ENCODE data around the gene LRRFIP2.
"Not testable (repeated sequence)": the region's sequence is repeated elsewhere in the genome, so short reads cannot be mapped to it uniquely, and the experiment has no call there.

LRRFIP2 gene

GRCh38 chr3:37127340-37127739, 47.0 kb downstream of the LRRFIP2 start:
- Histone ChIP-seq H3K9ac (ENCODE audit: low read length) (no peak overlapping the region), H3K27ac (ENCODE audit: low read depth, low read length) (no peak overlapping the region), H3K4me3 (ENCODE audit: low read depth in 1 of 2, low read length in 2 of 2) (no peak overlapping the region), H3K4me1 (ENCODE audit: insufficient read depth, low read length) (peaks cover 7% of the 10 kb centered on the region), H3K36me3 (ENCODE audit: insufficient read depth, low read length) (no peaks in the 10 kb centered on the region), H3K9me3 (ENCODE audit: low read length) (no peaks in the 10 kb centered on the region), H3K27me3 (ENCODE audit: control insufficient read depth in 1 of 2, insufficient read depth in 2 of 2, low read length in 2 of 2) (no peaks in the 10 kb centered on the region)

- no peaks in the 10 kb centered on the region for H3K27me3 ChIP-seq (ENCODE audit: control insufficient read depth in 1 of 2, insufficient read depth in 2 of 2, low read length in 2 of 2)
- no peaks in the 10 kb centered on the region for H3K36me3 ChIP-seq (ENCODE audit: insufficient read depth, low read length)
- H3K27ac ChIP-seq (ENCODE audit: low read depth, low read length) = no peak overlapping the region
- no peaks in the 10 kb centered on the region for H3K9me3 ChIP-seq (ENCODE audit: low read length)
- no peak overlapping the region for H3K4me3 ChIP-seq (ENCODE audit: low read depth in 1 of 2, low read length in 2 of 2)
- H3K4me1 ChIP-seq (ENCODE audit: insufficient read depth, low read length) = peaks cover 7% of the 10 kb centered on the region
- H3K9ac ChIP-seq (ENCODE audit: low read length) = no peak overlapping the region
These were observed 47.5 kb downstream of the LRRFIP2 start for GRCh38 chr3:37126856-37127255.

DNA sequence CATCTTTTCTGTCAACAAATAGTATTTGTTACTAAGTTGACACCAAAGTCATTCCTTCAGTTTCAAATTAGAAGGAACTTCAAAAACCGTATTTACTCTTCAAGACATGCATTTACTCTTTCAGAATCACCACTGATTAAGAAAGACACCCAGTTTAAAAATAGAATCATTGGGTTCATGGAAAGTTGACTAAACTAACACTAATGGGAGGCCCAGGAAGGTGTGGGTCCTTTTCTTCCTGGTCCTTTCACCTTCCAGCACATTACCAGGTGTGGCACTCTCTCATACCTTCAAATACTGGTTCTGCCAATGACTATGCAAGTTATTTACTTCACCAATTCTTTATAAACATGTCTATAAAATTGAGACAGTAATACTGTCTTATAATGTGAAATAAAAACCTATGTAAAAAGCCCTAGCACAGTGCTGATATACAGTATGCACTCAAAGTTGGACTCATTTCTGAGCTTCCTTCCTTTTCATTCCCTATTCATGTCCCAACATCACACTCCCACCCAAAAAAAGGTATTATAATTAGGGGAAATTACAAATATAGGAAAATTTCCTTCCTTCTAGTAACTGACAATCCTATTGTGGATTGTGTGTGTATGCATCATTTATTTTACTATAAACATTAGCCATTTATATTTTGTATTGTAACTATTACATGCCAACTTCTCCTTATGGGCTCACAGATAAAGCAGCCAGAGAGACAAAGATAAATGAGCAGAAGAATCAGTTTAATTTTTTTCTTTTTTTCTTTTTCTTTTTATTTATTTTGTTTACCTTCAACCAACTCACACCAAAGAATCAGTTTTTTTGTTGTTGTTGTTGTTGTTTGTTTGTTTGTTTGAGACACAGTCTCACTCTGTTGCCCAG, 48.9 kb downstream of the LRRFIP2 start:
- Histone ChIP-seq H3K9ac (ENCODE audit: low read length) (no peak overlapping the region), H3K27me3 (ENCODE audit: control insufficient read depth in 1 of 2, insufficient read depth in 2 of 2, low read length in 2 of 2) (no peaks in the 10 kb centered on the region), H3K4me1 (ENCODE audit: insufficient read depth, low read length) (peaks cover 11% of the 10 kb centered on the region), H3K9me3 (ENCODE audit: low read length) (no peaks in the 10 kb centered on the region), H3K27ac (ENCODE audit: low read depth, low read length) (no peak overlapping the region), H3K4me3 (ENCODE audit: low read depth in 1 of 2, low read length in 2 of 2) (no peak overlapping the region), H3K36me3 (ENCODE audit: insufficient read depth, low read length) (no peaks in the 10 kb centered on the region)

DNA sequence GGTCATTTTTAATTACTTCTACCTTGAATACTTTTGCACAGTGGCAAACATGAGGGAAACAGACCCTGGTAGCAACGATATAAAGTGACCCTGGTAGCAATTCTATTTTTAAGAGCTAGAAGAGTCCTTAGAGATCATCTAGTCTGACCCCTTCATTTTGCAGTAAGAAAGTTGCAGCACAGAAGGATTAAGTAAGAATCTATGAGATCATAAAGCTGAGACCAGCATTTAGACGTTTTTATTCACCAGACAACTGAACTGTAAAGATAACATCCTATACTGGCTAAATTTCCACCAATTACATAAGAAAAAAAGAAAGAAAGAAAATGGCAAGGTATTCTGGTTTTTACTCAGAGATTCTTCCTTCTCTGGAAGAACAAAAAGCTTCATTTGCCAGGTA, 49.9 kb downstream of the LRRFIP2 start:
- no peaks in the 10 kb centered on the region for H3K9me3 ChIP-seq (ENCODE audit: low read length)
- no peak overlapping the region for H3K4me3 ChIP-seq (ENCODE audit: low read depth in 1 of 2, low read length in 2 of 2)
- H3K9ac ChIP-seq (ENCODE audit: low read length) = no peak overlapping the region
- no peak overlapping the region for H3K27ac ChIP-seq (ENCODE audit: low read depth, low read length)
- no peaks in the 10 kb centered on the region for H3K27me3 ChIP-seq (ENCODE audit: control insufficient read depth in 1 of 2, insufficient read depth in 2 of 2, low read length in 2 of 2)
- no peaks in the 10 kb centered on the region for H3K36me3 ChIP-seq (ENCODE audit: insufficient read depth, low read length)
- peaks cover 11% of the 10 kb centered on the region for H3K4me1 ChIP-seq (ENCODE audit: insufficient read depth, low read length)

DNA sequence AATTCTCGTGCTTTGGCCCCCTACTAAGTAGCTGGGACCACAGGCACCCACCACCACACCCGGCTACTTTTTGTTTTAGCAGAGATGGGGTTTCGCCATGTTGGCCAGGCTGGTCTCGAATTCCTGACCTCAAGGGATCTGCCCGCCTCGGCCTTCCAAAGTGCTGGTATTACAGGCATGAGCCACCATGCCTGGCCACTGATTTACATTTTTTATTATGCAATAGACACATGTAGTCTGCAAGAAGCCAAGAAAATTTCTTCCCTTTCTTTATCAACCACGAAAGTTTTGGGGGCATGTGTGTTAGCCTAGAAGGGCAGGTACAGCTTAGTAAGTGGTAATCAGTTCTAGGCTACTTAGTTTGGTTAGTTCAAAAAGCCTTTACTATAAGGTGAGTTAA, 51.1 kb downstream of the LRRFIP2 start:
- no peaks in the 10 kb centered on the region for H3K9me3 ChIP-seq (ENCODE audit: low read length)
- no peak overlapping the region for H3K9ac ChIP-seq (ENCODE audit: low read length)
- H3K4me3 ChIP-seq (ENCODE audit: low read depth in 1 of 2, low read length in 2 of 2) = no peak overlapping the region
- H3K4me1 ChIP-seq (ENCODE audit: insufficient read depth, low read length) = peaks cover 11% of the 10 kb centered on the region
- no peaks in the 10 kb centered on the region for H3K27me3 ChIP-seq (ENCODE audit: control insufficient read depth in 1 of 2, insufficient read depth in 2 of 2, low read length in 2 of 2)
- no peak overlapping the region for H3K27ac ChIP-seq (ENCODE audit: low read depth, low read length)
- H3K36me3 ChIP-seq (ENCODE audit: insufficient read depth, low read length) = no peaks in the 10 kb centered on the region

GRCh38 chr3:37122069-37122468, 52.3 kb downstream of the LRRFIP2 start:
- H3K4me3 ChIP-seq (ENCODE audit: low read depth in 1 of 2, low read length in 2 of 2); H3K27me3 ChIP-seq (ENCODE audit: control insufficient read depth in 1 of 2, insufficient read depth in 2 of 2, low read length in 2 of 2); H3K9ac ChIP-seq (ENCODE audit: low read length); H3K36me3 ChIP-seq (ENCODE audit: insufficient read depth, low read length); H3K27ac ChIP-seq (ENCODE audit: low read depth, low read length); H3K9me3 ChIP-seq (ENCODE audit: low read length): not testable (repeated sequence)
- peaks cover 11% of the 10 kb centered on the region for H3K4me1 ChIP-seq (ENCODE audit: insufficient read depth, low read length)

- no peaks in the 10 kb centered on the region for H3K27me3 ChIP-seq (ENCODE audit: control insufficient read depth in 1 of 2, insufficient read depth in 2 of 2, low read length in 2 of 2)
- no peaks in the 10 kb centered on the region for H3K36me3 ChIP-seq (ENCODE audit: insufficient read depth, low read length)
- no peak overlapping the region for H3K27ac ChIP-seq (ENCODE audit: low read depth, low read length)
These were observed 56.2 kb downstream of the LRRFIP2 start for GRCh38 chr3:37118163-37118562.

GRCh38 chr3:37117548-37117947, 56.8 kb downstream of the LRRFIP2 start:
- no peaks in the 10 kb centered on the region for H3K9me3 ChIP-seq (ENCODE audit: low read length)
- no peaks in the 10 kb centered on the region for H3K27me3 ChIP-seq (ENCODE audit: control insufficient read depth in 1 of 2, insufficient read depth in 2 of 2, low read length in 2 of 2)
- no peak overlapping the region for H3K4me3 ChIP-seq (ENCODE audit: low read depth in 1 of 2, low read length in 2 of 2)
- no peaks in the 10 kb centered on the region for H3K36me3 ChIP-seq (ENCODE audit: insufficient read depth, low read length)
- peaks cover 12% of the 10 kb centered on the region for H3K4me1 ChIP-seq (ENCODE audit: insufficient read depth, low read length)
- no peak overlapping the region for H3K27ac ChIP-seq (ENCODE audit: low read depth, low read length)
- no peak overlapping the region for H3K9ac ChIP-seq (ENCODE audit: low read length)

More at GRCh38 chr3:37118163-37118562, 56.2 kb downstream of the LRRFIP2 start:
- peaks cover 12% of the 10 kb centered on the region for H3K4me1 ChIP-seq (ENCODE audit: insufficient read depth, low read length)
- H3K9me3 ChIP-seq (ENCODE audit: low read length) = no peaks in the 10 kb centered on the region
- no peak overlapping the region for H3K9ac ChIP-seq (ENCODE audit: low read length)
- H3K4me3 ChIP-seq (ENCODE audit: low read depth in 1 of 2, low read length in 2 of 2) = no peak overlapping the region

- no peak overlapping the region for H3K27ac ChIP-seq (ENCODE audit: low read depth, low read length)
These were observed 57.4 kb downstream of the LRRFIP2 start for GRCh38 chr3:37116998-37117397.

GRCh38 chr3:37115446-37115845, 58.9 kb downstream of the LRRFIP2 start:
- H3K9me3 ChIP-seq (ENCODE audit: low read length) = no peaks in the 10 kb centered on the region
- no peak overlapping the region for H3K4me3 ChIP-seq (ENCODE audit: low read depth in 1 of 2, low read length in 2 of 2)
- no peaks in the 10 kb centered on the region for H3K27me3 ChIP-seq (ENCODE audit: control insufficient read depth in 1 of 2, insufficient read depth in 2 of 2, low read length in 2 of 2)
- no peak overlapping the region for H3K9ac ChIP-seq (ENCODE audit: low read length)
- H3K27ac ChIP-seq (ENCODE audit: low read depth, low read length) = no peak overlapping the region
- peaks cover 19% of the 10 kb centered on the region for H3K4me1 ChIP-seq (ENCODE audit: insufficient read depth, low read length)
- no peaks in the 10 kb centered on the region for H3K36me3 ChIP-seq (ENCODE audit: insufficient read depth, low read length)

More at GRCh38 chr3:37116998-37117397, 57.4 kb downstream of the LRRFIP2 start:
- Histone ChIP-seq H3K9me3 (ENCODE audit: low read length) (no peaks in the 10 kb centered on the region), H3K4me1 (ENCODE audit: insufficient read depth, low read length) (peaks cover 12% of the 10 kb centered on the region), H3K4me3 (ENCODE audit: low read depth in 1 of 2, low read length in 2 of 2) (no peak overlapping the region), H3K9ac (ENCODE audit: low read length) (no peak overlapping the region), H3K27me3 (ENCODE audit: control insufficient read depth in 1 of 2, insufficient read depth in 2 of 2, low read length in 2 of 2) (no peaks in the 10 kb centered on the region), H3K36me3 (ENCODE audit: insufficient read depth, low read length) (no peaks in the 10 kb centered on the region)

DNA sequence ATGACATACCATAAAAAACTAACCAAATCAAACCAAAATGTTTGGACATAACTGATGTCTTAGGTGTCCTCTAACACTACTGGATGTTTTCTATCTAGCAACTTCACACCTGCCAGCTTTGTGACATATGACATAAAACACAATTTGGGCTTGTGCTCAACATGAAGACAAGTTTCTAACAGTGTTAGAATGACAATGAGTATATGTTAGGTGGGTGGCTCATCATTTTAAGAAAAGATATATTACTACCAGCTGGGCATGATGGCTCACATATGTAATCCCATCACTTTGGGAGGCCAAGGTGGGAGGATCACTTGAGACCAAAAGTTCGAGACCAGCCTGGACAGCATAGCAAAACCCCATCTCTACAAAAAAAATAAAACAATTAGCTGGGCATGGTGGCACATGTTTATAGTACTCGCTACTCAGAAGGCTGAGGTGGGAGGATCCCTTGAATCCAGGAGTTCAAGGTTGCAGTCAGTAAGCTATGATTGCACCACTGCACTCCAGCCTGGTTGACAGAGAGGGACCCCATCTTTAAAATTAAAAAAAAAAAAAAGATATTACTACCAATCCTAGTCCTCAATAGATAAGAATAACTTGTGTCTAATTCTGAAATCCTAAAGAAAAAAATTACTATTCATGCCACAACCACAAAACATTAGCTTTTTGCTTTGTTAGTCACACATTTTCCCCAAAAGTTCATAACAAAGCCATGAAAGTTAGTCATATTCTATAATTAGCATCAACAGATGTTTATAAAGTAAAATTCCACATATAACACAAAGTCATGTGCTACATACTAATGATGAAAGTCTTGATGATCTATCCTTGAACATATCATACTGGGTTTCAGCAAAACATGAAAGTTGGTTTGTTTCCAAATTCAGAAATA, 59.9 kb downstream of the LRRFIP2 start:
- Histone ChIP-seq H3K9ac (ENCODE audit: low read length) (no peak overlapping the region), H3K4me3 (ENCODE audit: low read depth in 1 of 2, low read length in 2 of 2) (no peak overlapping the region), H3K36me3 (ENCODE audit: insufficient read depth, low read length) (no peaks in the 10 kb centered on the region), H3K4me1 (ENCODE audit: insufficient read depth, low read length) (peaks cover 25% of the 10 kb centered on the region), H3K27ac (ENCODE audit: low read depth, low read length) (no peak overlapping the region), H3K9me3 (ENCODE audit: low read length) (no peaks in the 10 kb centered on the region), H3K27me3 (ENCODE audit: control insufficient read depth in 1 of 2, insufficient read depth in 2 of 2, low read length in 2 of 2) (no peaks in the 10 kb centered on the region)

Measured in muscle layer of colon (tissue), 2 donors.